PFSK-1 (cell line): ENCODE results near the gene GNA15.
A peak's percentile ranks its signal among the peaks of the same experiment; 100 is the strongest.

Source experiments
- FOXP2 ChIP-seq: optimal IDR thresholded peaks from 2 replicates; pipeline ENCODE3; 2011; ENCODE audit warnings: borderline replicate concordance, control low read depth, inconsistent platforms; ENCODE audit not compliant: insufficient read depth; ENCODE audit errors: extremely low read length, extremely low read depth
- POLR2AphosphoS5 ChIP-seq: IDR thresholded peaks from 2 replicates; pipeline ENCODE4 v1.6.1; 2012; ENCODE audit warnings: low read depth, mild to moderate bottlenecking, control low read depth, low read length, moderate library complexity
- REST ChIP-seq, 2 experiments: IDR thresholded peaks; 2 replicates each; pipeline versions ENCODE4 v1.6.1 to v1.8.0; 2011 to 2012; ENCODE audit warnings: low read depth in 2 of 2, low read length in 2 of 2, control low read depth in 1 of 2, inconsistent platforms in 1 of 2, mild to moderate bottlenecking in 1 of 2, moderate library complexity in 1 of 2; ENCODE audit not compliant: insufficient read depth in 1 of 2
- SIN3A ChIP-seq: IDR thresholded peaks from 2 replicates; pipeline ENCODE4 v1.6.1; 2012; ENCODE audit warnings: mild to moderate bottlenecking, low read length, moderate library complexity, borderline replicate concordance; ENCODE audit not compliant: insufficient read depth
- TAF1 ChIP-seq: IDR thresholded peaks from 2 replicates; pipeline ENCODE4 v1.6.1; 2012; ENCODE audit warnings: low read length, control low read depth, borderline replicate concordance; ENCODE audit not compliant: insufficient read depth

GNA15 gene

GRCh38 chr19:3185461-3186159 is 49.8 kb downstream of the GNA15 start, which contains the start of gene NCLN:
NCLN (plus strand) TSS chr19:3185930; CDS start chr19:3186031, 101 bp downstream.
- TF ChIP-seq POLR2AphosphoS5 (no peak; the same call in 1 of the 2 replicates), FOXP2 (peak; percentile 22), REST (IDR thresholded peaks at IDR 0.05; ENCODE audit: insufficient read depth in 1 of 2, low read depth in 2 of 2, low read length in 2 of 2) (no peak; a peak in 1 of 4 replicates), TAF1 (peak; percentile 67; the same call in 1 of the 2 replicates), SIN3A (no peak)

DNA sequence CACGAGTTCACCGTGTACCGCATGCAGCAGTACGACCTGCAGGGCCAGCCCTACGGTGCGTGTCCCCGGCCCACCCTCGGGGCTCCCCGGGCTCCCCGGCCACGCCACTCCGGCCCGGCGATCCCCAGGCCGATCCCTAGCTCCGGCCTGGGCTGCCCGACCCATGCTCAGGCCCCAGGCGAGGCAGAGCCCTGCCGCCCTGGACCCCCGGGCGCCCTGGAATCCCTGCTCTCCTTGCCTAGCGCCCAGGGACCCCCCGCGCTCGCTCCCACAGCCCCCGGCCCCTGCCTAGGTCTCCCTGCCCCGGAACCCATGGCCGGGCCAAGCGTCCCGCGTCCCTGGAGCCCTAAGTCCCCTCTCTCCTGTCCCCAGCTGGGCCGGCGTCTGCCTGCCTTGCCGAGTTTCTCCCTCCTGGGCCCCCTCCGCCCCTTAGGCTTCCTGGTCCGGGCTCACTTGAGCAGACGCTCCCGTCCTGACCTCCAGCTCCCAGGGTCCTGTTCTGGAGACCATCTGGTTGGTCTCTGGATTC is 50.4 kb downstream of the GNA15 start:
- TF ChIP-seq FOXP2 (peak; percentile 8), POLR2AphosphoS5 (no peak)

DNA sequence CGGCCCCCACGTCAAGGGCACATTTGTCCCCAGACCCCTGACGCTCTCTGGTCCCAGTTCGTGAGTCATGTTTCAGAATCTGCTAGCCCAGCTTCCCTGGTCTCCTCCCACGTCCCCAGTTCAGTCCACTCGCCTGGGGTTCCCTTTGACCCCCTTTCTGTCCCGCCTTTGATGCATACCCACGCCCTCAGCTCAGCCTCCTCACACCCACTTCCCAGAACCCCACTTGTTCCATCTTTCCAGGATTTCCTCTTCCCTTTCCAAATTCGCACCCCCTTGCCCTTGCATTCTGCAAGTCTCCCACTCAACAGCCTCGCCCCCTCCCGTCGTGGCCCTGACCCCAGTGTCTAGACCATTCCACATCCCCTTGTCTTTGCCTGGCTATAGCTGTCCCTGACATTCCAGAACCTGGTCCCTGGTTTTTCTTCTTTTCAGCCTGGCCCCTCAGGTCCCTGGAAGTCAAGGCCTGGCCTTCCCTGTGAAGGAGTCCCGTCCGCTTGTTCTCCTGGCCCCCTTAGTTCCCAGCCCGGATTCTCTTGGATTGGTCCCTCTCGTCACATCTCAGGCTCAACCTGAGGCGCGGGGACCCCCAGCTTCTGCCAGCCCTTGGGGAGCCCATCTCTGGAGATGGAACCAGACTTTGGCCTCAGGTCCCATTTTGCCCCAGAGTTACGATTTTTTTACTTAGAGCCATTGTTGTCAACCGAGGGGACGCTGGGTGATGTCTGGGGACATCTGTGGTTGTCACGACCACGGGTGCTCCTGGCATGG is 51.2 kb downstream of the GNA15 start:
- no peak for TF ChIP-seq SIN3A
- TF ChIP-seq POLR2AphosphoS5, result no peak

- no peak for TF ChIP-seq FOXP2
Observed at GRCh38 chr19:3187662-3188511, 52.1 kb downstream of the GNA15 start.

- TF ChIP-seq POLR2AphosphoS5 (no peak), FOXP2 (no peak), REST (IDR thresholded peaks at IDR 0.05; ENCODE audit: insufficient read depth in 1 of 2, low read depth in 2 of 2, low read length in 2 of 2) (no peak), SIN3A (no peak), TAF1 (no peak)
Observed at GRCh38 chr19:3188627-3189596, 53.1 kb downstream of the GNA15 start.

DNA sequence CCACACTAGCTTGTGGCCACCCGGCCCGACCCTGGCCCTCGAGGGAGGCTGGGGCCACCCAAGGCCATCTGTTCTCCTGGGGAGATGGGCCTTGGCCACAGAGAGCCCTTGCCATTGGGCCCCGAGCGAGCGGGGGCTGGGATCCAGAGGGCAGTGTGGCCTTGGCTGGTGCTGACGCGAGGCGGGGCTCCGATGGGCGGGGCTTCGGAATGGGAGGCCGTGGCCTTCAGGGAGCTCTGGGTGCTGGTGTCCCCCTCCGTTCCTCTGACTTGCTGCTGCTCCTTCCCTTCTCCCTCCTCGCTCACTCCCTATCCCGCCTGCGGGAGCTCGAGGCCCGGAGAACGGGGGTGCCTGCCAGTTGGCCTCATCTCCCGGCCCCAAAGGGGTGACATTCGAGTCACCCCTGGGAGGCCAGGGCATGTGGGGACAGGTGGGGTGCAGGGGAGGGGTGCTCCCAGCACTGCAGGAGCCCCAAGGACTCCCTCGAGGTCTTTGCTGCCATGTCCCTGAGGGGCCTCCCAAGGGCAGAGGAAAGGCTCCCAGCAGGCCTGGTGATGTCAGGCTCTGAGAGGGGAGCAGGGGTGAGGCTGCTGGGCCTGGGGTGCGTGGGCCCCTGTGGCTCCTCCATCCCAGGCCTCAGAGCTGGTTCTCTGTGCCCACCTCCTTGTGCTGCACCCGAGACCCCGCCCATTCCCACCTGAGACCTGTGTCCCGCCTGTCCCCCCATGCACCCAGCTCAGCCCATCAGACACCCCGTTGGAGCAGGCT is 54.1 kb downstream of the GNA15 start:
- no peak for TF ChIP-seq TAF1
- TF ChIP-seq POLR2AphosphoS5, result no peak
- TF ChIP-seq REST (IDR thresholded peaks at IDR 0.05; ENCODE audit: insufficient read depth in 1 of 2, low read depth in 2 of 2, low read length in 2 of 2), result no peak
- TF ChIP-seq SIN3A, result no peak
- no peak for TF ChIP-seq FOXP2
